ENCODE results near the gene PRDM16. TPM values are rescaled to one million over a fixed set of nuclear protein-coding genes. Genes with fewer than 3 reads are reported as not detected.

Gene PRDM16
- total RNA-seq, 1 experiment from 2014 or later: 1.6 TPM

- no peak for TF ChIP-seq NFATC4 (CRISPR knock-in tag; IDR thresholded peaks at IDR 0.05)
Measured at GRCh38 chr1:3036447-3037280, 32.3 kb upstream of the PRDM16 start (continued).

GRCh38 chr1:3037281-3038040 is 31.5 kb upstream of the PRDM16 start:
- Mint-ChIP-seq H3K27ac (no peak overlapping the region), H3K36me3 (no peaks in the 10 kb centered on the region), H3K4me3 (no peak overlapping the region), H3K4me1 (no peaks in the 10 kb centered on the region), H3K27me3 (ENCODE audit: low read depth) (no peaks in the 10 kb centered on the region), H3K9me3 (no peaks in the 10 kb centered on the region)
- ATAC-seq: no peak
- TF ChIP-seq E2F5 (CRISPR knock-in tag; IDR thresholded peaks at IDR 0.05): no peak
- no peak for TF ChIP-seq ELF4 (CRISPR knock-in tag; IDR thresholded peaks at IDR 0.05; ENCODE audit: low read depth)
- TF ChIP-seq ZNF281 (CRISPR knock-in tag; IDR thresholded peaks at IDR 0.05): no peak
- TF ChIP-seq PRDM15 (CRISPR knock-in tag; IDR thresholded peaks at IDR 0.05): no peak
- no peak for TF ChIP-seq RORB (CRISPR knock-in tag; IDR thresholded peaks at IDR 0.05)
- no peak for TF ChIP-seq ZNF425 (CRISPR knock-in tag; conservative IDR thresholded peaks at IDR 0.05)
- no peak for TF ChIP-seq ATF3 (CRISPR knock-in tag; conservative IDR thresholded peaks at IDR 0.05)
- no peak for TF ChIP-seq ZNF416 (CRISPR knock-in tag; IDR thresholded peaks at IDR 0.05)
- TF ChIP-seq JAZF1 (CRISPR knock-in tag; IDR thresholded peaks at IDR 0.05): no peak
- no peak for TF ChIP-seq ZNF396 (CRISPR knock-in tag; IDR thresholded peaks at IDR 0.05; ENCODE audit: borderline replicate concordance)
- TF ChIP-seq ATF6 (CRISPR knock-in tag; IDR thresholded peaks at IDR 0.05): no peak
- no peak for TF ChIP-seq ZBTB21 (CRISPR knock-in tag; IDR thresholded peaks at IDR 0.05; ENCODE audit: borderline replicate concordance)
- no peak for TF ChIP-seq FOXP4 (CRISPR knock-in tag; IDR thresholded peaks at IDR 0.05)
- no peak for TF ChIP-seq HMGA2 (CRISPR knock-in tag; IDR thresholded peaks at IDR 0.05)
- no peak for TF ChIP-seq KAT7 (CRISPR knock-in tag; IDR thresholded peaks at IDR 0.05; ENCODE audit: borderline replicate concordance)
- TF ChIP-seq TEAD4 (CRISPR knock-in tag; IDR thresholded peaks at IDR 0.05): no peak
- ChIA-PET POLR2A (no interaction called here), CTCF (no interaction called here)
- DNase-seq (ENCODE audit: low spot score): no peak
